ENCODE results near the gene REPS2.

Gene REPS2

DNA sequence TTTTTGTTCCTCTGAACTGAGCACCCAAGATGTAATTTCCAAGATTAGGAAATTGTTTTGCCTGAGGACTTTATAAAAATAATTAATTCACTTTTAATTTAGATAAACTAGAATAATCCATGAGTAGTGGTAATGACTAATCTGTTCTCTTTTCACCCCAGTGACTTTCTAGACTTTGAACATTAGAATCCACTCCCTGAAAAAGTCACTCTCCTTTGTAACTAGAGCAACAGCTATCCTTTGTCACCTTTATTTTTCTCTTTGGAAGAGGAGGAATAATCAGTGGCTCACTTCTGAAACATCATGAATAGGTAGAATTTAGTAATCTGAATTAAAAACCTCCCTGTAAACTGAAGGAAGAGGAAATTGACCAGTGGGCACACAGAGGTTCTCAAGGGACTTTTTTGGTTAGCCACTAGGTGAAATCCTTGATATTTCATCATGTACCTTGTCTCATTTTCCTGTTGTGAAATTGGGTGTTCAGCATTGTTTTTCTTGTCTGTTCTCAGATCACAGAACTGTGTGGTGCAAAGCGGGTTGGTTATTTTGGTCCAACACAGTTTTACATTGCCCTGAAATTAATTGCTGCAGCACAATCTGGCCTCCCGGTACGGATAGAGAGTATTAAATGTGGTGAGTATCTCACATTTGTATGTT, 59.4 kb downstream of the REPS2 start:
- peak; percentile 23 for DNase-seq (ENCODE audit: low spot score)

GRCh38 chrX:17007134-17007768, 60.8 kb downstream of the REPS2 start:
- peak; percentile 17 for DNase-seq (ENCODE audit: low spot score)

DNA sequence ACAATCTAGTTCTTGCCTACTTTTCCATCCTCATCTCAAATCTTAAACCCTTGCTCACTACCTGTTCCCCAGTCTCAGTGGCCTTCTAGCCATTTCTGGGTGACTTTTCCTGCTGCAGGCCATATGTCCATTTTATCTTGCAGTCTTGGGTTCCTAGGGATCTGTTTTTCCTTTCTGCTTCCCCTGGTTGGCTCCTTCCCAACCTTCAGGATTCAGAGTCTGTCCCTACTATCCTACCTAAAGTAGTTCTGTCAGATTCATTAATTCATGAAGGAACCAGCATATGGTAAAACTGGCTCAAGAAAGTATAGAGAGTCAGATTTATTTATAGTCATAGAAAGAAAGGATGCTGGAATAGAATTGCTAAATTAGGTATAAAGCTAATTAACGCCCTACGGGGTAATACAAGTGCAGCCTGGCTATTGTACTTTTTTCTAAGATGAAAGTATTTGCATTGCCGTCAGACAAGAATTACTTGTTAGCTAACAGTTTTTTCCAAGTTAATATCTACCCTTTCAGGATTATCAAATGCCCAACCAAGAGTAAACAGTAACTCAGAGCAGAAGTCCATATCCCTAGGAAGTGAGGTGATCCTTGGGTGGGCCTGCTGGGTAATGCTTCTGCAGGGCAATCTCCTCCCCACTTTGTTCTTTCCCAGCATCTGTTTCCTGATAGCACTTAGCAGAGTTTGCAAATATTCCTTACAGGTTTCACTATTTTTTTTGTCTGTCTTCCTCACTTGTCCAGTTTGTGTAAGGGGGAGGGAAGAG, 63.6 kb downstream of the REPS2 start:
- no peak for DNase-seq (ENCODE audit: low spot score)

DNA sequence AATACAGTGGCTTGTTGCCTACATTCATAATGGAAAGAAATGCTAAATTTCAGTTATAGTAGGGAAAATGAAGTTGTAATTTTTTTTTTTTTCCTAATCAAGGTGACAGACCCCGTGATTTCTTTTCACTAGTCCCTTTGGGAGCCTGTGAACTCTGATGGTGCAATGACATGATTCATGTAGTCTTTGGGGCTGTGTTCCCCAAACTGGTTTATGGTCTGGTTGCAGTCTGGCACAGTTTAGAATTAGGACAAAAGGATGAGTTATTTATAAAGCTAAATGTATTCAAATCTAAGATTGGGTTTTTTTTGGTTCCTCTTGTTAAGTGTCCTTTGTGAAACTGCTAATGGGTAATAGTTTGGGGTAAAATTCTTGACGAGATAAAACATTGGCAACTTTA, 66.0 kb downstream of the REPS2 start:
- DNase-seq (ENCODE audit: low spot score), result no peak

DNA sequence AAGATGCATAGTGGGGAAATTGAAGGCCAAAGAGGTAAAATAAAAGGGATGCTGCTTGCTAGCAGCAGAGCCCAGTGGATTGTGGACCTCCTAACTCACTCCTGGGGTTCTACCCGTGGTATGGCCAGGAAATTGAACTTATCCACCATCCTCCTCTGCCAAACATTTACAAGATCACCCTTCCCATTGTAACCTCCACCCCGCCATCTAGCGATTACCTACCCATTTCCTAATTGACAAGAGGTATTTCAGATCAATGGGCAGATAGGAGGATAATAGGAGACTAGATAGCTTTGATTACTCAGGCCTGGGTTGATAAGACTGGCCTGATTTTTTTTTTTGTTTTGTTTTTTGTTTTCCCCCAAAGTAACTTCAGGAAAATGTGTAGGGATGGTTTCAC, 67.8 kb downstream of the REPS2 start:
- no peak for DNase-seq (ENCODE audit: low spot score)

DNA sequence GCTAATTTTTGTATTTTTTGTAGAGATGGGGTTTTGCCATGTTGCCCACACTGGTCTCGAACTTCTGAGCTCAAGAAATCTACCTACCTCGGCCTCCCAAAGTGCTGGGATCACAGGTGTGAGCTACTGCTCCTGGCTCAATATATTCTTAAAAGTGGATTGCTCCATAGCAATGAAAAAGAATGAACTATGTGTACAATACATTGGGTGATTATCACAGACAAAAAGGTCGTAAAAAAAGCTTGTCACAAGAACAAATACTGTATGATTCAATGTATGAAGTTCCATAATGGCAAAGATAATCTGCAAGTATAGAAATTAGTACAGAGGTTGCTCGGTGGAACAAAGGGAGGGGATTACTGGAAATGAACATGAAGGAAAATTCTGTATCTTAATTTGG, 70.7 kb downstream of the REPS2 start:
- DNase-seq (ENCODE audit: low spot score), result no peak

DNA sequence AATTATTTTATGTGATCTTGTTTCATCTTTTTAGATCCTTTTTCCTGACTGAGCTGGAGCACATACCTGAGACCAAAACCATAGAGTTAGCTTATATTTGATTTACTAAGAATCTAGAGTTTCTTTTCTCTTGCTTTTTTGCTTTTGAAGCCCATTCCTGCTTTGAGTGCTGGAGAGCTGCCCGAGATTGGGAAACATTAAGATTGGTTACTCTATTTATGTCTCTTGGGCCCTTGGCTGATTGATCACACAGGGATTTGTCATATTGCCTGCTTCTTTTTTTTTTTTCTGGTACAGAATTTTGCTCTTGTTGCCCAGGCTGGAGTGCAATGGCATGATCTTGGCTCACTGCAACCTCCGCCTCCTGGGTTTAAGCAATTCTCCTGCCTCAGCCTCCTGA, 73.9 kb downstream of the REPS2 start:
- no peak for DNase-seq (ENCODE audit: low spot score)

DNA sequence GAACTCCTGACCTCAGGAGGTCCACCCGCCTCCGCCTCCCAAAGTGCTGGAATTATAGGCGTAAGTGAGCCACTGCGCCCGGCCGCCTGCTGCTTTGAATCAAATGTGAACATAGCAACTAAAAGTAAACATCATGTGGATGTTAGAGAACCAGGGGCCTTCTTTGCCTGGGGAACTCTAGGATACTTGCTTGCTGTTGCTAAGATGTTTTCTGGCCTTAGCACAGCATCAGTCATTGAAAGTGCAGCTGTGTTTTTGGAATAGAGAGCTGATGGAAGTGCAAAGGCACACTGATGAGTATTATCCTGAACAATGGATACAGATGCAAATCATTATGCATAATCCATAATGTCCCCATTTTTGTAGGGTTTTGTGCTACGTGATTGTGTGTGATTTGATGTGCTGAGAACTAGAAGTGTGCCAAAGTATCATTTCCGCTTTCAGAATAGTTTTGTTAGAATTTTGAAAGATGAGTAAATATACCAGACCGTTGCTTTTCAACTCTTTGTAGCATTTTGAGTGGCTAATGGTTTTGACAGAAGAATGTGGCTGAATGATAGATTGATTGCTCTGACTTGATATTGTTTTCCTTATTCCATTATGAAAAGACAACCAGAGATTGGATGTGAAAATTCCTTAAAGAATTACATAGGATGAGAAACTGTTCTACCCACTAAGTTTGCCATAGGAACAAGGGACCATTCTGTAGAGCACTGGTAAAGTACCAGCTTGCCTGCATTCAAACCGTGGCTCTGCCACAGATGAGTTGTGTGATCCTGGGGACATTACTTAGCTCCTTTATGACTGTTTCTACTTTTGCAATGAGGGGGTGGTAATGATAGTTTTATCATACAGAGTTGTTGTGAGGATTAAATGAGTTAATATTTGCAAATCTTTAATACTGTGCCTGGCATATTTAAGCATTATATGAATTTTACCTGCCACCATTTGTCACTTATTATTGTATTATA, 74.7 kb downstream of the REPS2 start:
- DNase-seq (ENCODE audit: low spot score), result no peak

DNA sequence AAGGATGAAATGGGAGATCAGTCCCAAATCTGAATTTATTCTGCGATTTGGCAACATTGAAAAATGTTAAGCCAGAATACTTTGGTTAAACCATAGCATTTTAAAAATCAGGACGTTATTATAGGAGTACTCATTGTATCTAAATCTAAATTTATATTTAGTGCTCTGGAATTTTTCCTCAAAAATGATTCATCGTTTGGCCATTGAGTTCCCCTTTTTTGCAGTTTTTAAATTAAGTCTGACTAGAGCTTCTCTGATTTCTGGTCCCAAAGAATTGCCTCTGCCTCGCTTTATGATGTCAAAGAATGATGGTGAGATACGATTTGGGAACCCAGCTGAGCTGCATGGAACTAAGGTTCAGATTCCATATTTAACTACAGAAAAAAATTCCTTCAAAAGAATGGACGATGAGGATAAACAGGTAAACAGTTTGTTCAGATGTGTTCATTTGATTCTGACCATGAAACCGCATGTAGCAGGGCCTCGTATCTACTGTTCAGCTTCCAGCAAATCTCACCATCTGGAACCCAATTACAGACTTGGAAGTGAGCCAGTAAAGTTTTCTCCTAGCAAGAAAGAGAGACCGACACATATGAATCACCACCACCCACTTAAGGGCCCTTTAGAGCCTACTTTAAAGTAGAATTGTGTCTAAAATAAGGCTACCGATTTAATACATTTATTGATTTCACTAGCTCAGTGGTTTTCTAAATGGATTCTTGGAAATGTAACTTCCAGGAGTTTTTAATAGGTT, 75.6 kb downstream of the REPS2 start:
- DNase-seq (ENCODE audit: low spot score), result peak; percentile 57

DNA sequence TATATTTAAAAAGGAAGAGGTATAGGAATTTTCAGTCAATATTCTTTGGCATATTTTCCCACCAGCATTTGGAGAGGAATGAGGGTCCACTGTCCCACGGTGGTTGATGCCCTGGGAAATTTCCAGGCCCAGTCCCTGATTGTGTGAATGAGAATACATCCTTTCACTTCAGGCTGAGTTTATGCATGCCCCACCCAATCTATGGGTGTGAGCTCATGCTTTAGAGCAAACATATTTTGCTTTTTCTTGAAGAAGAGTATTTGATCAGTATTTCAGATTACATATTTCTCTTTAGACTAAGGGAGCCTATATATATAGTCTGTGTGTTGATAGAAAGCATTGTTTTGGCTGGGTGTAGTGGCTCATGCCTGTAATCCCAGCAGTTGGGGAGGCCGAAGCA, 77.2 kb downstream of the REPS2 start:
- no peak for DNase-seq (ENCODE audit: low spot score)

DNA sequence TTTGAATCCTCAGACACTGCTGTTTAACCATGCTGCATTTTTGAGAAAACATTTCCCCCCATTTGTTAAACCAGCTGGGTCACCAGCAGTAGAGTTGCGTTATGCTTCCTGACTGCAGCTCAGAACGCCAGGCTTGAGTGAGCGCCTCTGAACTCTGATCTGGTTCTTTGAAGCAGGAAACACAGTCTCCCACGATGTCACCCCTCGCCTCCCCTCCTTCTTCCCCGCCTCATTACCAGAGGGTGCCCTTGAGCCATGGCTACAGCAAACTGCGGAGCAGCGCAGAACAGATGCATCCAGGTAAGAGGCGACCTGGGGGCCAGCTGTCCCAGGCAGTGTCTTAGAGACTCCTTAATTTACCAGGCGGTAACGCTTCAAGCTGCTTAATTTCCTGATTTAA, 78.4 kb downstream of the REPS2 start:
- peak; percentile 70 for DNase-seq (ENCODE audit: low spot score)

GRCh38 chrX:17025621-17026302, 79.3 kb downstream of the REPS2 start:
- no peak for DNase-seq (ENCODE audit: low spot score)

DNA sequence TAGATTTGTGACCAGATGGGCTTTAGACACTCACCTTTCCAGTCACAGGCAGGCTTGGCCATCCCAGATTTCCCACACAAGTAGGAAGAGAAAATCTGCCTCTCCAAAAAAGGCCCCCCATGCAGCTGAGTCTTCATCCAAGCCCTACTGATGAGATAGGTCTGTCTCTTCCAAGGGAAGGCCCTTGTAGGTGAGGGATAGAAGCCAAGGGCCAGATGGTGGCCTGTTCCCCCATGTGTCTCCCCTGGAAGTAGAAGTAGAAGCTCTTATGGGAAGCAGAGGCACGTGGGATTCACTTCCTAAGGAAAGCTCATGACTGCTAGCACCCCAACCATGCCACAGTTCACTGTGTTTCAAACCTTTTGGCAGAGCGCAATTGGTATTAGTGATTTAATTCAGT, 81.5 kb downstream of the REPS2 start:
- no peak for DNase-seq (ENCODE audit: low spot score)

DNA sequence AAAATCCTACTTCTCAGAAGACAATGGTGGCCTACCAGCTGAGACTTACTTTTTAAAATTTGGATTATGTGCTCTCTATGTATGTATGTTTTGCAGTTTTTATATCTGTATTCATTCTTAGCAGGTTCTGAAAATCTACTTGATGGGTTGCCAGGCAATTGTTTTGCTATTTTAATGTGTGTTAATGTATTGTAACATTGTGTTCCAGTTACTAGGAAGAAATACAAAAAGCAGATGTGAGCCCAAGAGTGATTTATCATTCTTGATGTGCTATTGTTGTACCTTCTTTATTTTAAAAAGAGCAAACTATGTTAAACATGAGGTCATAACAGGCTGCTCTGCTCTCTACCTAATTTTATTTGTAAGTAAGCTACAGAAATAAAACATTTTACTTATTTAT, 81.9 kb downstream of the REPS2 start:
- DNase-seq (ENCODE audit: low spot score), result no peak

GRCh38 chrX:17030092-17030491, 83.6 kb downstream of the REPS2 start:
- no peak for DNase-seq (ENCODE audit: low spot score)

DNA sequence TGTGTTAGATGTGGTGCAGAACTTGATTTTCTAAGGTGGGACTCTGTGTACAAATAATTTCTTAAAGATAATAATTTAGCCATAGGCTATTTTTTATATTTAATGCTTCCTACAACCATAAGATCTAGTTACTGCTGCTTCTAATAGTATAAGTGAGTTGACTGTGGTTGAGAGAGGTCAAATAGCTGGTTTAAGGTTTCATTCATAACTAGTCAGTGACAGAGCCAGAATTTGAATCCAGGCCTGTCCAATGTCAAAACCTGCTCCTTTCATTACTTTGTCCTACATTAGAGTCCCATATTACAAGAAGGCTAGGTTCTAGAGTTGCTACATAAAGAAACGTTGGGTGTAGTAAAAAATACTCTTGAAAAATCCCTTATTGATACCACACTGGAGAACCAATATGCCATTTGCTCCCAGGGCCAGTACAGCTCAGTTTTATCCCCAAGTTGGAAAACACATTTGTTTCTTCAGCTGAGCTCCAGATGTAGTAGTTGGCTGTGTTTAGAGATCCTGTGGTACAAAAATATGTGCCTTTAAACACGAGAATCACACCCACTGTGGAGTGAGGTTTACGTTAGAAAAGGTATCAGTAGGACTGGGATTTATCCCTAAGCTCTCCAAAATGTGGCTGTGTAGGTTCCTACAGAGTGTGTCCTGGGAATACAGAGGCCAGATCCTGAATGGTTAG, 84.3 kb downstream of the REPS2 start:
- DNase-seq (ENCODE audit: low spot score), result no peak

DNA sequence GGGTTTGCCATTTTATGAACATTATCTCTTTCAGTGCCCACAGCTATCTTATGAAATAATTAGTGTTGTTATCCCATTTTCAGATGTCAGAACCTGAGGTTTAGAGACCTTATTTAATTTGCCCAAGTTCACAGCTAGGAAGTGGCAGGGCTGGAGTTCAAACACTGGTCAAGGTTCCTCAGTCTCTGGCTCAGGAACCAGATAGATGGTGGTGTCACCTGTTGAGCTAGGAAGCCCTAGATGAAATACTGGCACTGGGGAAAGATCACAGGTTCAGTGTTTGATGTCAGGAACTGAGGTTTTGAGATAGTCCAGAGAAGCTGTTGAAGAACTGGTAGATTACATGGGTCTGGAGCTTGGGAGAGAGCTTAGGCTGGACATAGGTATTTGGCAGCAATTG, 85.4 kb downstream of the REPS2 start:
- no peak for DNase-seq (ENCODE audit: low spot score)

DNA sequence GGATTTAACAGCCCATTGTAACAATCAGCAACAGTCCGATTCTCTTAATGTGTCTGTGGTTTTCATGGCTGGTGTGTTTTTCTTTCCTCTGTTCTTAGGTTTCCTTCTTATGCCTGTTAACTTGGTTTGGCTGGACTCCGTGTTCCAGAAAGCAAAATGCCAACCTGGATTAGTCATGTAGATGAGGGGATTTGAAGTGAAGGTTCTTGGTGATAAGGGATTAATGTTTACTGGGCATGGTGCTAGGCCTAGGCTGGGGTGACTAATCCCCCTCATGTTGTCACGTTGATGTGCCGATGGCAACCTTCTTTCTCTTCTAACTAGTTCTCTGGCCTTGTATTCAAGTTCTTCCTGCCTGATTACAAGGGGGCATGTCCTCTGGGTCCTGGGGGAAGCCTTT, 85.9 kb downstream of the REPS2 start:
- DNase-seq (ENCODE audit: low spot score), result peak; percentile 94

DNA sequence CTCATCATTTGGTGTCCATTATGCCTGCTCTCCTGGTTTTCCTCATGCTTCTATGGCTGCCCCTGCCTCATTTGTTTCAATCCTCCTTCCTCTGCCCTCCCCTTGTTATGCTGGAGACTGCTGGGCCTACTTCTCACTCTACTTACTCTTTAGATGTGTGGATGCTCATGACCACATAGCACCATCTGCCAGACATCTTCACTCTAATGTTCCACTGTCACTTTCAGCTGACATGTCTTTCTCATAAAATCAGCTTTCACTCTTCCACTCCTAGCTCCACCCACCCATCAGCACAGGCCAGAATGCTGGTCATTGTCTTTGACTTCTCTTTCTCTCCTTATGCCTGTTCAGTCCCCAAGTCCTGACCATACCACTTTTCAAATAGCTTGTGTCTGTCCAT, 86.8 kb downstream of the REPS2 start:
- no peak for DNase-seq (ENCODE audit: low spot score)

DNA sequence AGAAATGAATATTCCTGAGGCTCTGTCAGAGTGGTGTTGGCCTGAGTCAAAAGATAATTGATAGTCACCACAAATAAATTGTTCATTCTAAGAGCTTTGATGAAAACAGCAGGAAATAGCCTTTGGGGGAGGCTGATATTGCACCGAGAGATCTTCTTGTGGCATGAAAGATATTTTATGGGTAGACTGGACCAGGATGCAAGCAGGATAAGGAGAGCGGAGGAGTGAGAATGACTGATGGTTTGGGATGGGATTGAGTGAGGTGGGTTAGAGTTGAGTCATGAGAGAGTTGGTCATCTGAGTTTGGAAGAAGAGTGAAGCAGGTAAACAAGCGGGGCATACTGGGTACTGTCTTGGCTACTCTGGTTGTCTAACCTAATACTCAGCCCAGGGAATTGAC, 88.7 kb downstream of the REPS2 start:
- no peak for DNase-seq (ENCODE audit: low spot score)
